HEK293T (cell line): ENCODE results near the gene SORCS3.

Experiments used
- ARNT ChIP-seq: fragments of 450-650 bp; IDR thresholded peaks from 2 replicates; pipeline ENCODE4 v1.6.1; 2017; ENCODE audit warnings: mild to moderate bottlenecking
- BHLHE40 ChIP-seq: fragments of 450-650 bp; IDR thresholded peaks from 2 replicates; pipeline ENCODE4 v1.6.1; 2016; ENCODE audit warnings: mild to moderate bottlenecking, moderate library complexity, borderline replicate concordance
- CTBP1 ChIP-seq: fragments of 450-650 bp; IDR thresholded peaks from 2 replicates; pipeline ENCODE4 v1.6.1; 2016; ENCODE audit warnings: borderline replicate concordance
- ELF4 ChIP-seq: fragments of 450-650 bp; IDR thresholded peaks from 2 replicates; pipeline ENCODE4 v1.6.1; 2017; ENCODE audit warnings: antibody characterized with exemption
- FOXA1 ChIP-seq: fragments of 450-650 bp; IDR thresholded peaks from 2 replicates; pipeline ENCODE4 v1.6.1; 2016; ENCODE audit warnings: mild to moderate bottlenecking
- FOXK2 ChIP-seq: fragments of 450-650 bp; IDR thresholded peaks from 2 replicates; pipeline ENCODE4 v1.6.1; 2016; ENCODE audit warnings: mild to moderate bottlenecking
- FOXM1 ChIP-seq: fragments of 450-650 bp; IDR thresholded peaks from 2 replicates; pipeline ENCODE4 v1.6.1; 2017; ENCODE audit warnings: mild to moderate bottlenecking, borderline replicate concordance
- LEF1 ChIP-seq: fragments of 450-650 bp; IDR thresholded peaks from 2 replicates; pipeline ENCODE4 v1.6.1; 2017; ENCODE audit warnings: mild to moderate bottlenecking, borderline replicate concordance
- NFRKB ChIP-seq: fragments of 450-650 bp; IDR thresholded peaks from 2 replicates; pipeline ENCODE4 v1.6.1; 2016; ENCODE audit warnings: mild to moderate bottlenecking, moderate library complexity
- SP1 ChIP-seq: fragments of 450-650 bp; IDR thresholded peaks from 2 replicates; pipeline ENCODE4 v1.6.1; 2017
- SUZ12 ChIP-seq: fragments of 450-650 bp; IDR thresholded peaks from 2 replicates; pipeline ENCODE4 v1.6.1; 2016; ENCODE audit warnings: mild to moderate bottlenecking
- ZNF384 ChIP-seq: fragments of 450-650 bp; IDR thresholded peaks from 2 replicates; pipeline ENCODE4 v1.6.1; 2016
- TF ChIP-seq, protein P1 (sequence below): fragments of 450-650 bp; IDR thresholded peaks from 2 replicates; pipeline ENCODE4 v1.6.1; 2016

DNA sequence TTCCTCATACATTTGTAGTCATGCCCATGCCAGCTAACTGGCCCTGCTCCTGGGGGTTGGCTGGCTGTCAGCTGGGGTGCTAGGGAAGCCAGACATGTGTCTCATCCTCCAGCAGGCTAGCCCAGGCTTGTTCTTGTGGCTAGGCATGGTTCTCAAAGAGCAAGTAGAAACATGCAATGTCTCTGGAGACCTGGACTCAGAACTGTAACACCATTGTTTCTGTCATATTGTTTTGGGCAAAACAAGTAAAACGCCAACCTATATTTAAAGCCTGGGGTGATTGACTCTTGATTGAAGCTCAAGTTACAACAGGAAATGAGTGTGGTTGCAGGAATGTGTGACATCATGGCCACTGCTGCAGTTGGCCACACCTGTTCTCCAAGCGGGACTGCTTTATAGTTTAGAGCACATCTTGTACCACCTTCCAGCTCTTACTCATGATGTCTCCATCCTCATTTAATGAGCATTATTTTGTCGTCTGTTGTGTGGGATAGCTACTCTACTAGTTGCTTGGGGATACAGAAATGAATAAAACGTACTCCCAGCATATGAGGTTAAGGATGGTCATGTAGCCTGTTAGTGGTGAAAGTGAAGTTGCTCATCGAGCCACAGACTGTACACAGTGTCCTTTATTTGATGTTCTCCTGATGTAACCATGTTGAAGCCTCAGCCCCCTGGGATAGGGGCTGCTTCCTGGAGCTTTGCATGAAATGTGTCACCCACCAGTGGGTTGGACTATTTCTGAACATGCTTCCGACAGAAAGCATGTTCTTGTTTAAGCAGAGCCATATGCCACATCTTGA lies 168.4 kb downstream of the SORCS3 start:
- TF ChIP-seq, protein P1, sequence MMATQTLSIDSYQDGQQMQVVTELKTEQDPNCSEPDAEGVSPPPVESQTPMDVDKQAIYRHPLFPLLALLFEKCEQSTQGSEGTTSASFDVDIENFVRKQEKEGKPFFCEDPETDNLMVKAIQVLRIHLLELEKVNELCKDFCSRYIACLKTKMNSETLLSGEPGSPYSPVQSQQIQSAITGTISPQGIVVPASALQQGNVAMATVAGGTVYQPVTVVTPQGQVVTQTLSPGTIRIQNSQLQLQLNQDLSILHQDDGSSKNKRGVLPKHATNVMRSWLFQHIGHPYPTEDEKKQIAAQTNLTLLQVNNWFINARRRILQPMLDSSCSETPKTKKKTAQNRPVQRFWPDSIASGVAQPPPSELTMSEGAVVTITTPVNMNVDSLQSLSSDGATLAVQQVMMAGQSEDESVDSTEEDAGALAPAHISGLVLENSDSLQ = no peak
- no peak for TF ChIP-seq NFRKB
- TF ChIP-seq ELF4 = no peak
- TF ChIP-seq SP1 = no peak
- no peak for TF ChIP-seq BHLHE40
- TF ChIP-seq CTBP1 = no peak
- no peak for TF ChIP-seq FOXA1
- TF ChIP-seq ARNT = no peak
- no peak for TF ChIP-seq SUZ12
- TF ChIP-seq FOXM1 = no peak
- no peak for TF ChIP-seq ZNF384
- TF ChIP-seq FOXK2 = no peak
- TF ChIP-seq LEF1 = no peak
